IMR-90 (cell line): Measurements from ENCODE around the gene ATF4. TPM values are rescaled to one million over a fixed set of nuclear protein-coding genes. Genes with fewer than 3 reads are reported as not detected.

Source experiments
- ATAC-seq: fragments of 200-7000 bp; cut with Tn5 transposase; 2 replicates; pipeline ENCODE4 v1.9.1; 2020; ENCODE audit warnings: low read depth, mild to moderate bottlenecking, moderate library complexity
- BruUV-seq: library from RNA; stranded (reverse); fragments of 400-500 nt; replicated peaks from 2 replicates; lab custom pipeline; 2021; lab: Mats Ljungman, UMichigan
- CTCF ChIA-PET: fragments of 300-600 bp; formaldehyde crosslinking; extraction: SDS; loops from one replicate; lab custom pipeline; 2021; ENCODE audit warnings: antibody characterized with exemption; lab: Yijun Ruan, JAX
- POLR2A ChIA-PET: fragments of 300-600 bp; sonication (Branson Sonifier 250); formaldehyde crosslinking; loops from one replicate; lab custom pipeline; 2022; ENCODE audit warnings: antibody characterized with exemption; ENCODE audit not compliant: unreplicated experiment; lab: Charles Lee
- DNase-seq: peaks from one replicate; pipeline ENCODE4 v3.0.0; 2013
- H2AFZ ChIP-seq: replicated peaks from 2 replicates; pipeline ENCODE3; 2013; ENCODE audit warnings: low read length, mild to moderate bottlenecking; ENCODE audit not compliant: poor library complexity
- H2AK5ac ChIP-seq: 2 replicates; pipeline ENCODE4 v1.6.1; 2013; ENCODE audit warnings: low read depth, low read length, inconsistent platforms
- H2AK9ac ChIP-seq: replicated peaks from 2 replicates; pipeline ENCODE3; 2013; ENCODE audit warnings: mild to moderate bottlenecking, low read depth, low read length, moderate library complexity; ENCODE audit not compliant: poor library complexity
- H2BK120ac ChIP-seq: 2 replicates; pipeline ENCODE4 v1.6.1; 2013; ENCODE audit warnings: low read depth, low read length, inconsistent platforms
- H2BK15ac ChIP-seq: 3 replicates; pipeline ENCODE4 v1.6.1; 2013; ENCODE audit warnings: low read depth, low read length, inconsistent platforms
- H2BK20ac ChIP-seq: 2 replicates; pipeline ENCODE4 v1.6.1; 2013; ENCODE audit warnings: low read depth, mild to moderate bottlenecking, inconsistent platforms, low read length, moderate library complexity
- H2BK5ac ChIP-seq: 2 replicates; pipeline ENCODE4 v1.6.1; 2013; ENCODE audit warnings: mild to moderate bottlenecking, low read depth, low read length, inconsistent platforms; ENCODE audit not compliant: poor library complexity, severe bottlenecking
- H3K14ac ChIP-seq: replicated peaks from 2 replicates; pipeline ENCODE4 v1.6.1; 2013; ENCODE audit warnings: low read depth, low read length, inconsistent platforms
- H3K18ac ChIP-seq: 2 replicates; pipeline ENCODE4 v1.6.1; 2013; ENCODE audit warnings: low read depth, low read length, control low read depth
- H3K23ac ChIP-seq: 2 replicates; pipeline ENCODE4 v1.6.1; 2013; ENCODE audit warnings: low read depth, low read length, inconsistent platforms
- H3K27ac ChIP-seq: 2 replicates; pipeline ENCODE4 v1.5.1; 2013; ENCODE audit warnings: mild to moderate bottlenecking, control low read depth, low read length; ENCODE audit not compliant: insufficient read depth
- H3K27me3 ChIP-seq: 2 replicates; pipeline ENCODE4 v1.6.1; 2013; ENCODE audit warnings: low read length; ENCODE audit not compliant: control insufficient read depth, insufficient read depth
- H3K36me3 ChIP-seq: 2 replicates; pipeline ENCODE4 v1.6.1; 2013; ENCODE audit warnings: low read length, mixed read lengths; ENCODE audit not compliant: control insufficient read depth, insufficient read depth
- H3K4ac ChIP-seq: 2 replicates; pipeline ENCODE4 v1.6.1; 2013; ENCODE audit warnings: low read depth, low read length, inconsistent platforms
- H3K4me1 ChIP-seq: 2 replicates; pipeline ENCODE4 v1.6.1; 2013; ENCODE audit warnings: low read length, mixed read lengths; ENCODE audit not compliant: control insufficient read depth, insufficient read depth
- H3K4me2 ChIP-seq: 2 replicates; pipeline ENCODE4 v1.6.1; 2013; ENCODE audit warnings: low read depth, mild to moderate bottlenecking, control low read depth, low read length, moderate library complexity
- H3K4me3 ChIP-seq: 2 replicates; pipeline ENCODE4 v1.5.1; 2013; ENCODE audit warnings: low read depth, mild to moderate bottlenecking, control low read depth, low read length, moderate library complexity; ENCODE audit not compliant: insufficient read depth
- H3K56ac ChIP-seq: 2 replicates; pipeline ENCODE4 v1.6.1; 2013; ENCODE audit warnings: low read length, inconsistent platforms; ENCODE audit not compliant: insufficient read depth; ENCODE audit errors: extremely low read depth
- H3K79me1 ChIP-seq, 2 experiments: 2 replicates each; pipeline ENCODE4 v1.6.1; 2013; ENCODE audit warnings: low read length in 2 of 2, inconsistent platforms in 1 of 2, low read depth in 1 of 2
- H3K9ac ChIP-seq: 2 replicates; pipeline ENCODE4 v1.6.1; 2013; ENCODE audit warnings: low read depth, low read length, control low read depth
- H3K9me1 ChIP-seq: 2 replicates; pipeline ENCODE4 v1.6.1; 2013; ENCODE audit warnings: low read length, inconsistent platforms; ENCODE audit not compliant: insufficient read depth
- H3K9me3 ChIP-seq: 2 replicates; pipeline ENCODE4 v1.6.1; 2013; ENCODE audit warnings: low read length; ENCODE audit not compliant: control insufficient read depth, insufficient read depth
- H4K20me1 ChIP-seq: 2 replicates; pipeline ENCODE4 v1.6.1; 2013; ENCODE audit warnings: low read length, inconsistent platforms; ENCODE audit not compliant: insufficient read depth
- H4K5ac ChIP-seq: 2 replicates; pipeline ENCODE4 v1.6.1; 2013; ENCODE audit warnings: mild to moderate bottlenecking, low read depth, low read length, control low read depth
- H4K8ac ChIP-seq, 2 experiments: 2 replicates each; pipeline ENCODE4 v1.6.1; 2013; ENCODE audit warnings: low read depth in 2 of 2, low read length in 2 of 2, control low read depth in 1 of 2, inconsistent platforms in 1 of 2
- H4K91ac ChIP-seq: 2 replicates; pipeline ENCODE4 v1.6.1; 2013; ENCODE audit warnings: low read depth, low read length, inconsistent platforms; ENCODE audit not compliant: insufficient read depth
- BHLHE40 ChIP-seq: fragments of 150-350 bp; IDR thresholded peaks from 2 replicates; pipeline ENCODE4 v1.6.1; 2016; ENCODE audit warnings: mild to moderate bottlenecking, low read depth, low read length
- CEBPB ChIP-seq: IDR thresholded peaks from 2 replicates; pipeline ENCODE4 v1.6.1; 2012; ENCODE audit warnings: low read depth, low read length, improper control_type of control experiment
- CHD1 ChIP-seq: IDR thresholded peaks from 2 replicates; pipeline ENCODE4 v1.6.1; 2012; ENCODE audit warnings: low read depth, low read length, improper control_type of control experiment
- FOS ChIP-seq: fragments of 150-350 bp; IDR thresholded peaks from 2 replicates; pipeline ENCODE4 v1.6.1; 2016; ENCODE audit warnings: low read depth, low read length
- MAFK ChIP-seq: IDR thresholded peaks from 2 replicates; pipeline ENCODE4 v1.6.1; 2012; ENCODE audit warnings: low read depth, low read length, improper control_type of control experiment
- MXI1 ChIP-seq: IDR thresholded peaks from 2 replicates; pipeline ENCODE4 v1.6.1; 2012; ENCODE audit warnings: low read depth, mild to moderate bottlenecking, low read length, moderate library complexity, borderline replicate concordance
- NFE2L2 ChIP-seq: fragments of 150-350 bp; IDR thresholded peaks from 2 replicates; pipeline ENCODE4 v1.6.1; 2016; ENCODE audit warnings: low read depth, mild to moderate bottlenecking, low read length
- RAD21 ChIP-seq: IDR thresholded peaks from 2 replicates; pipeline ENCODE4 v1.6.1; 2012; ENCODE audit warnings: low read length, improper control_type of control experiment
- RCOR1 ChIP-seq: IDR thresholded peaks from 2 replicates; pipeline ENCODE4 v1.6.1; 2012; ENCODE audit warnings: mild to moderate bottlenecking, low read length, improper control_type of control experiment; ENCODE audit not compliant: insufficient replicate concordance
- RFX5 ChIP-seq: IDR thresholded peaks from 2 replicates; pipeline ENCODE4 v1.8.0; 2012; ENCODE audit warnings: low read depth, mild to moderate bottlenecking, low read length, moderate library complexity
- SMC3 ChIP-seq: fragments of 150-350 bp; IDR thresholded peaks from 2 replicates; pipeline ENCODE4 v1.6.1; 2016; ENCODE audit warnings: low read depth, mild to moderate bottlenecking, antibody characterized with exemption, low read length, moderate library complexity
- WGBS, 2 experiments: methylation state at CpG; one replicate each; pipeline versions ENCODE4 v1.1.5 to v1.1.7; 2013; ENCODE audit warnings: missing lambda C conversion rate in 2 of 2; ENCODE audit not compliant: insufficient read length in 1 of 2; ENCODE audit errors: extremely low coverage in 2 of 2; 5-methylcytosine and 5-hydroxymethylcytosine counted together
- dilution Hi-C: fragments of 300-500 bp; cut with HindIII; formaldehyde crosslinking; loops from one replicate; pipeline ENCODE4 v1.14.3; 2018; ENCODE audit warnings: low sequenced_read_pairs; ENCODE audit not compliant: unreplicated experiment
- in situ Hi-C: fragments of 300-500 bp; cut with MboI; formaldehyde crosslinking; loops from 3 replicates; pipeline ENCODE4 v1.14.3; 2019; ENCODE audit warnings: low sequenced_read_pairs, inconsistent platforms, mixed read lengths
- intact Hi-C: fragments of 100-400 bp; cut with micrococcal nuclease; formaldehyde crosslinking; loops from 2 replicates; pipeline ENCODE4 v1.10.0; 2022
- polyA plus RNA-seq, 3 experiments: library from polyadenylated mRNA; depleted of rRNA; stranded (reverse); fragments of >200 nt; gene quantifications; 2 replicates each; pipeline ENCODE4 v1.2.3, GENCODE V29; 2012; ENCODE audit warnings: low replicate concordance in 1 of 3
- total RNA-seq: library from RNA; depleted of rRNA; stranded (reverse); fragments of >200 nt; gene quantifications from 2 replicates; pipeline ENCODE4 v1.2.3, GENCODE V29; 2012
- TF ChIP-seq, protein P1 (sequence below): fragments of 150-350 bp; IDR thresholded peaks from 2 replicates; pipeline ENCODE4 v1.6.1; 2017; ENCODE audit warnings: mild to moderate bottlenecking, antibody characterized with exemption, low read length, low read depth
- TF ChIP-seq, protein P2 (sequence below): conservative IDR thresholded peaks from 2 replicates; pipeline ENCODE4 v1.5.1; 2012; ENCODE audit warnings: mild to moderate bottlenecking, low read depth, low read length, improper control_type of control experiment
- TF ChIP-seq, protein P3 (sequence below): fragments of 150-350 bp; IDR thresholded peaks from 2 replicates; pipeline ENCODE4 v1.6.1; 2016; ENCODE audit warnings: low read depth, mild to moderate bottlenecking, low read length, moderate library complexity, borderline replicate concordance

The ATF4 gene
- total and polyA plus RNA-seq, 2 of the 4 experiments (the other 2 are of a cell fraction) = 148 to 662 TPM

DNA sequence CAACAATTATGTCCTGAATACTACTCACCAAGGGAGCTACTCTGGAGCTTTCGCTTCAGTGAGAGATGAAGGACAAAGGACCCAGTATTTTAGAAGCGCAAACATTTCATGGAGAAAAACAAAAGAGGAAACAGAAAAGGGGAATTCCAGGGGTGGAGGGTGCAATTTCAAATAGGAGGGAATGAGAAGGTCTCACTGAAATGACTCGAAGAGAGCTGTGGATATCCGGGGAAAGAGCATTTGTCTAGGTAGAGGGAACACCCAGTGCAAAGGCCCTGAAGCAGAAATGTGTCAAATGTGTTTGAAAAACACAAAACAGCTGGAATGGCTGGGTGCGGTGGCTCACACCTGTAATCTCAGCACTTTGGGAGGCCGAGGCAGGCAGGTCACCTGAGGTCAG is 9.8 kb downstream of the ATF4 start:
- no peak overlapping the region for H3K4me2 ChIP-seq
- peaks cover 23 to 65% of the 10 kb centered on the region in 2 experiments for H3K79me1 ChIP-seq
- H4K91ac ChIP-seq = no peak overlapping the region
- H3K36me3 ChIP-seq = peaks cover 12% of the 10 kb centered on the region
- H2BK15ac ChIP-seq = no peak overlapping the region
- no peak overlapping the region for H3K4me3 ChIP-seq
- H4K20me1 ChIP-seq = peaks cover 57% of the 10 kb centered on the region
- H3K14ac ChIP-seq = no peak overlapping the region
- intact Hi-C loops (loop anchor here (10.0 kb wide), 1 partner anchor 645 kb away; the partner anchor contains the start of gene TNRC6B), in situ Hi-C loops (loop anchor here (10.0 kb wide), 2 partner anchors 655 to 815 kb away; partner anchors contain the start of gene ADSL), dilution Hi-C loops (no loop called here)
- DNase-seq (no peak), ATAC-seq (no peak)
- no peak overlapping the region for H2AK9ac ChIP-seq
- no peak overlapping the region for H3K27ac ChIP-seq
- no peak overlapping the region for H3K23ac ChIP-seq
- no peak overlapping the region for H2AFZ ChIP-seq
- H3K56ac ChIP-seq = no peak overlapping the region
- H3K27me3 ChIP-seq = no peaks in the 10 kb centered on the region
- no TSS peak for BruUV-seq
- H3K4ac ChIP-seq = no peak overlapping the region
- CTCF ChIA-PET = interaction anchor here (1.4 to 1.7 kb wide), 2 partner anchors 36 to 514 kb away, joined by 4 to 14 read pairs; no protein-coding TSS in a partner anchor
- H3K9ac ChIP-seq = no peak overlapping the region
- no peaks in the 10 kb centered on the region for H3K9me3 ChIP-seq
- H4K5ac ChIP-seq = no peak overlapping the region
- H2BK5ac ChIP-seq = no peak overlapping the region
- peaks cover 7% of the 10 kb centered on the region for H3K4me1 ChIP-seq
- no peak overlapping the region for H2BK20ac ChIP-seq
- WGBS, 2 experiments = 92% methylated on average over 5 of the region's 6 CpGs; no CpG with 5 or more reads in 1 of the 2 experiments
- H3K18ac ChIP-seq = no peak overlapping the region
- 0 out of 2 replicates have a peak, but pooled peaks cover 2% of the 10 kb centered on the region for H3K9me1 ChIP-seq
- no peak overlapping the region for H2AK5ac ChIP-seq
- no peak overlapping the region for H2BK120ac ChIP-seq
- no peak overlapping the region for H4K8ac ChIP-seq
- POLR2A ChIA-PET = no interaction called here
- TF ChIP-seq MXI1 (no peak), SMC3 (no peak), RAD21 (no peak), FOS (no peak), CHD1 (no peak), MAFK (no peak), BHLHE40 (no peak), NFE2L2 (no peak), RFX5 (no peak), CEBPB (no peak), RCOR1 (no peak)
- TF ChIP-seq, protein P1, sequence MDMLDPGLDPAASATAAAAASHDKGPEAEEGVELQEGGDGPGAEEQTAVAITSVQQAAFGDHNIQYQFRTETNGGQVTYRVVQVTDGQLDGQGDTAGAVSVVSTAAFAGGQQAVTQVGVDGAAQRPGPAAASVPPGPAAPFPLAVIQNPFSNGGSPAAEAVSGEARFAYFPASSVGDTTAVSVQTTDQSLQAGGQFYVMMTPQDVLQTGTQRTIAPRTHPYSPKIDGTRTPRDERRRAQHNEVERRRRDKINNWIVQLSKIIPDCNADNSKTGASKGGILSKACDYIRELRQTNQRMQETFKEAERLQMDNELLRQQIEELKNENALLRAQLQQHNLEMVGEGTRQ = no peak
- TF ChIP-seq, protein P2, sequence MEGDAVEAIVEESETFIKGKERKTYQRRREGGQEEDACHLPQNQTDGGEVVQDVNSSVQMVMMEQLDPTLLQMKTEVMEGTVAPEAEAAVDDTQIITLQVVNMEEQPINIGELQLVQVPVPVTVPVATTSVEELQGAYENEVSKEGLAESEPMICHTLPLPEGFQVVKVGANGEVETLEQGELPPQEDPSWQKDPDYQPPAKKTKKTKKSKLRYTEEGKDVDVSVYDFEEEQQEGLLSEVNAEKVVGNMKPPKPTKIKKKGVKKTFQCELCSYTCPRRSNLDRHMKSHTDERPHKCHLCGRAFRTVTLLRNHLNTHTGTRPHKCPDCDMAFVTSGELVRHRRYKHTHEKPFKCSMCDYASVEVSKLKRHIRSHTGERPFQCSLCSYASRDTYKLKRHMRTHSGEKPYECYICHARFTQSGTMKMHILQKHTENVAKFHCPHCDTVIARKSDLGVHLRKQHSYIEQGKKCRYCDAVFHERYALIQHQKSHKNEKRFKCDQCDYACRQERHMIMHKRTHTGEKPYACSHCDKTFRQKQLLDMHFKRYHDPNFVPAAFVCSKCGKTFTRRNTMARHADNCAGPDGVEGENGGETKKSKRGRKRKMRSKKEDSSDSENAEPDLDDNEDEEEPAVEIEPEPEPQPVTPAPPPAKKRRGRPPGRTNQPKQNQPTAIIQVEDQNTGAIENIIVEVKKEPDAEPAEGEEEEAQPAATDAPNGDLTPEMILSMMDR = no peak
- TF ChIP-seq, protein P3, sequence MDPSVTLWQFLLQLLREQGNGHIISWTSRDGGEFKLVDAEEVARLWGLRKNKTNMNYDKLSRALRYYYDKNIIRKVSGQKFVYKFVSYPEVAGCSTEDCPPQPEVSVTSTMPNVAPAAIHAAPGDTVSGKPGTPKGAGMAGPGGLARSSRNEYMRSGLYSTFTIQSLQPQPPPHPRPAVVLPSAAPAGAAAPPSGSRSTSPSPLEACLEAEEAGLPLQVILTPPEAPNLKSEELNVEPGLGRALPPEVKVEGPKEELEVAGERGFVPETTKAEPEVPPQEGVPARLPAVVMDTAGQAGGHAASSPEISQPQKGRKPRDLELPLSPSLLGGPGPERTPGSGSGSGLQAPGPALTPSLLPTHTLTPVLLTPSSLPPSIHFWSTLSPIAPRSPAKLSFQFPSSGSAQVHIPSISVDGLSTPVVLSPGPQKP = no peak
